Measurements from ENCODE around the gene NTF3.

The NTF3 gene

GRCh38 chr12:5433081-5433844, 1.4 kb downstream of the NTF3 start:
- Histone ChIP-seq H3K27me3 (ENCODE audit: control insufficient read depth in 1 of 2, insufficient read depth in 2 of 2, low read length in 2 of 2) (peaks cover 46 to 52% of the 10 kb centered on the region in 2 donors), H3K9ac (ENCODE audit: low read length in 2 of 2) (no peak overlapping the region), H3K27ac (ENCODE audit: low read length) (no peak overlapping the region)

GRCh38 chr12:5433845-5434646, 2.1 kb downstream of the NTF3 start:
- Histone ChIP-seq H3K36me3 (ENCODE audit: control insufficient read depth in 2 of 2, insufficient read depth in 2 of 2, low read length in 2 of 2) (no peaks in the 10 kb centered on the region), H3K27ac (ENCODE audit: low read length) (no peak overlapping the region), H3K9me3 (ENCODE audit: control insufficient read depth in 2 of 2, low read length in 2 of 2) (peaks cover 2 to 4% of the 10 kb centered on the region in 2 donors), H3K9ac (ENCODE audit: low read length in 2 of 2) (no peak overlapping the region), H3K4me3 (ENCODE audit: low read length in 2 of 2) (peak overlapping the region in 1 of 2 donors; percentile 72), H3K4me1 (ENCODE audit: control insufficient read depth, insufficient read depth, low read length) (peaks cover 29% of the 10 kb centered on the region), H3K27me3 (ENCODE audit: control insufficient read depth in 1 of 2, insufficient read depth in 2 of 2, low read length in 2 of 2) (peaks cover 40 to 47% of the 10 kb centered on the region in 2 donors)

More at GRCh38 chr12:5433081-5433844, 1.4 kb downstream of the NTF3 start:
- peaks cover 1 to 4% of the 10 kb centered on the region in 2 donors for H3K9me3 ChIP-seq (ENCODE audit: control insufficient read depth in 2 of 2, low read length in 2 of 2)
- H3K4me3 ChIP-seq (ENCODE audit: low read length in 2 of 2) = peak overlapping the region; percentile 65 to 72
- H3K4me1 ChIP-seq (ENCODE audit: control insufficient read depth, insufficient read depth, low read length) = peaks cover 32% of the 10 kb centered on the region
- H3K36me3 ChIP-seq (ENCODE audit: control insufficient read depth in 2 of 2, insufficient read depth in 2 of 2, low read length in 2 of 2) = no peaks in the 10 kb centered on the region

- H3K27ac ChIP-seq (ENCODE audit: low read length) = no peak overlapping the region
- no peaks in the 10 kb centered on the region for H3K36me3 ChIP-seq (ENCODE audit: control insufficient read depth in 2 of 2, insufficient read depth in 2 of 2, low read length in 2 of 2)
- peaks cover 2 to 4% of the 10 kb centered on the region in 2 donors for H3K9me3 ChIP-seq (ENCODE audit: control insufficient read depth in 2 of 2, low read length in 2 of 2)
- H3K27me3 ChIP-seq (ENCODE audit: control insufficient read depth in 1 of 2, insufficient read depth in 2 of 2, low read length in 2 of 2) = peaks cover 40 to 43% of the 10 kb centered on the region in 2 donors
- no peak overlapping the region for H3K4me3 ChIP-seq (ENCODE audit: low read length in 2 of 2)
- no peak overlapping the region for H3K9ac ChIP-seq (ENCODE audit: low read length in 2 of 2)
- H3K4me1 ChIP-seq (ENCODE audit: control insufficient read depth, insufficient read depth, low read length) = peaks cover 29% of the 10 kb centered on the region
Measured at GRCh38 chr12:5434647-5435560, 3.0 kb downstream of the NTF3 start.

GRCh38 chr12:5437182-5437583, 5.3 kb downstream of the NTF3 start:
- Histone ChIP-seq H3K4me3 (ENCODE audit: low read length in 2 of 2) (no peak overlapping the region), H3K4me1 (ENCODE audit: control insufficient read depth, insufficient read depth, low read length) (peaks cover 20% of the 10 kb centered on the region), H3K9me3 (ENCODE audit: control insufficient read depth in 2 of 2, low read length in 2 of 2) (peaks cover 2 to 4% of the 10 kb centered on the region in 2 donors), H3K27ac (ENCODE audit: low read length) (no peak overlapping the region), H3K27me3 (ENCODE audit: control insufficient read depth in 1 of 2, insufficient read depth in 2 of 2, low read length in 2 of 2) (peaks cover 24 to 36% of the 10 kb centered on the region in 2 donors), H3K9ac (ENCODE audit: low read length in 2 of 2) (no peak overlapping the region), H3K36me3 (ENCODE audit: control insufficient read depth in 2 of 2, insufficient read depth in 2 of 2, low read length in 2 of 2) (no peaks in the 10 kb centered on the region)

GRCh38 chr12:5437589-5437988, 5.7 kb downstream of the NTF3 start:
- peaks cover 19 to 33% of the 10 kb centered on the region in 2 donors for H3K27me3 ChIP-seq (ENCODE audit: control insufficient read depth in 1 of 2, insufficient read depth in 2 of 2, low read length in 2 of 2)
- no peak overlapping the region for H3K4me3 ChIP-seq (ENCODE audit: low read length in 2 of 2)
- no peaks in the 10 kb centered on the region for H3K36me3 ChIP-seq (ENCODE audit: control insufficient read depth in 2 of 2, insufficient read depth in 2 of 2, low read length in 2 of 2)
- H3K9me3 ChIP-seq (ENCODE audit: control insufficient read depth in 2 of 2, low read length in 2 of 2) = peaks cover 2 to 4% of the 10 kb centered on the region in 2 donors
- H3K4me1 ChIP-seq (ENCODE audit: control insufficient read depth, insufficient read depth, low read length) = peaks cover 16% of the 10 kb centered on the region
- H3K9ac ChIP-seq (ENCODE audit: low read length in 2 of 2) = no peak overlapping the region
- H3K27ac ChIP-seq (ENCODE audit: low read length) = no peak overlapping the region

- no peak overlapping the region for H3K4me3 ChIP-seq (ENCODE audit: low read length in 2 of 2)
- no peak overlapping the region for H3K9ac ChIP-seq (ENCODE audit: low read length in 2 of 2)
- H3K4me1 ChIP-seq (ENCODE audit: control insufficient read depth, insufficient read depth, low read length) = peaks cover 5% of the 10 kb centered on the region
- no peaks in the 10 kb centered on the region for H3K36me3 ChIP-seq (ENCODE audit: control insufficient read depth in 2 of 2, insufficient read depth in 2 of 2, low read length in 2 of 2)
- peaks cover 9 to 26% of the 10 kb centered on the region in 2 donors for H3K27me3 ChIP-seq (ENCODE audit: control insufficient read depth in 1 of 2, insufficient read depth in 2 of 2, low read length in 2 of 2)
- no peak overlapping the region for H3K27ac ChIP-seq (ENCODE audit: low read length)
- peaks cover 2 to 4% of the 10 kb centered on the region in 2 donors for H3K9me3 ChIP-seq (ENCODE audit: control insufficient read depth in 2 of 2, low read length in 2 of 2)
Measured at GRCh38 chr12:5438671-5439200, 6.8 kb downstream of the NTF3 start.

- no peaks in the 10 kb centered on the region for H3K36me3 ChIP-seq (ENCODE audit: control insufficient read depth in 2 of 2, insufficient read depth in 2 of 2, low read length in 2 of 2)
- H3K27ac ChIP-seq (ENCODE audit: low read length) = no peak overlapping the region
- no peak overlapping the region for H3K4me3 ChIP-seq (ENCODE audit: low read length in 2 of 2)
- peaks cover 2 to 4% of the 10 kb centered on the region in 2 donors for H3K9me3 ChIP-seq (ENCODE audit: control insufficient read depth in 2 of 2, low read length in 2 of 2)
- H3K4me1 ChIP-seq (ENCODE audit: control insufficient read depth, insufficient read depth, low read length) = peaks cover 5% of the 10 kb centered on the region
- H3K9ac ChIP-seq (ENCODE audit: low read length in 2 of 2) = no peak overlapping the region
- peaks cover 5 to 21% of the 10 kb centered on the region in 2 donors for H3K27me3 ChIP-seq (ENCODE audit: control insufficient read depth in 1 of 2, insufficient read depth in 2 of 2, low read length in 2 of 2)
Measured at GRCh38 chr12:5439371-5439771, 7.5 kb downstream of the NTF3 start.

- H3K27me3 ChIP-seq (ENCODE audit: control insufficient read depth in 1 of 2, insufficient read depth in 2 of 2, low read length in 2 of 2) = peaks cover 1 to 17% of the 10 kb centered on the region in 2 donors
Measured at GRCh38 chr12:5439788-5440300, 7.9 kb downstream of the NTF3 start.

GRCh38 chr12:5440978-5441377, 9.1 kb downstream of the NTF3 start:
- H3K9me3 ChIP-seq (ENCODE audit: control insufficient read depth in 2 of 2, low read length in 2 of 2) = peaks cover 2 to 4% of the 10 kb centered on the region in 2 donors
- peaks cover 0 to 14% of the 10 kb centered on the region in 2 donors for H3K27me3 ChIP-seq (ENCODE audit: control insufficient read depth in 1 of 2, insufficient read depth in 2 of 2, low read length in 2 of 2)
- H3K9ac ChIP-seq (ENCODE audit: low read length in 2 of 2) = no peak overlapping the region
- H3K27ac ChIP-seq (ENCODE audit: low read length) = no peak overlapping the region
- H3K4me3 ChIP-seq (ENCODE audit: low read length in 2 of 2) = no peak overlapping the region
- H3K4me1 ChIP-seq (ENCODE audit: control insufficient read depth, insufficient read depth, low read length) = peaks cover 2% of the 10 kb centered on the region
- H3K36me3 ChIP-seq (ENCODE audit: control insufficient read depth in 2 of 2, insufficient read depth in 2 of 2, low read length in 2 of 2) = no peaks in the 10 kb centered on the region

More at GRCh38 chr12:5439788-5440300, 7.9 kb downstream of the NTF3 start:
- Histone ChIP-seq H3K27ac (ENCODE audit: low read length) (no peak overlapping the region), H3K9me3 (ENCODE audit: control insufficient read depth in 2 of 2, low read length in 2 of 2) (peaks cover 2 to 4% of the 10 kb centered on the region in 2 donors), H3K4me1 (ENCODE audit: control insufficient read depth, insufficient read depth, low read length) (peaks cover 5% of the 10 kb centered on the region), H3K9ac (ENCODE audit: low read length in 2 of 2) (no peak overlapping the region), H3K4me3 (ENCODE audit: low read length in 2 of 2) (no peak overlapping the region), H3K36me3 (ENCODE audit: control insufficient read depth in 2 of 2, insufficient read depth in 2 of 2, low read length in 2 of 2) (no peaks in the 10 kb centered on the region)
